Liver (tissue), 9 donors: ENCODE measurements around the gene HMSD. TPM values are rescaled to one million over a fixed set of nuclear protein-coding genes. Genes with fewer than 3 reads are reported as not detected.
"Not testable (repeated sequence)": the region's sequence is repeated elsewhere in the genome, so short reads cannot be mapped to it uniquely, and the experiment has no call there.

Experiments used
- DNase-seq: peaks from one replicate; pipeline ENCODE4 v3.0.0-alpha.2; 2017; ENCODE audit warnings: low spot score
- H3K27ac ChIP-seq, 2 donors: one replicate each; pipeline ENCODE4 v1.7.0; 2013; ENCODE audit warnings: inconsistent platforms in 2 of 2, low read length in 2 of 2, control low read depth in 1 of 2, low read depth in 1 of 2, mild to moderate bottlenecking in 1 of 2
- H3K27me3 ChIP-seq, 4 donors: one replicate each; pipeline versions ENCODE4 v1.6.1 to v1.7.0; 2013; ENCODE audit warnings: low read length in 3 of 4, inconsistent platforms in 1 of 4, mild to moderate bottlenecking in 1 of 4, moderate library complexity in 1 of 4; ENCODE audit not compliant: control insufficient read depth in 4 of 4, insufficient read depth in 4 of 4
- H3K36me3 ChIP-seq, 4 donors: one replicate each; pipeline versions ENCODE4 v1.6.1 to v1.7.0; 2013; ENCODE audit warnings: low read length in 3 of 4, mild to moderate bottlenecking in 3 of 4, low read depth in 1 of 4, moderate library complexity in 1 of 4; ENCODE audit not compliant: control insufficient read depth in 4 of 4, insufficient read depth in 3 of 4
- H3K4me1 ChIP-seq, 4 donors: one replicate each; pipeline versions ENCODE4 v1.6.1 to v1.7.0; 2013; ENCODE audit warnings: low read length in 3 of 4, mild to moderate bottlenecking in 3 of 4, moderate library complexity in 1 of 4; ENCODE audit not compliant: control insufficient read depth in 4 of 4, insufficient read depth in 4 of 4
- H3K4me3 ChIP-seq, 3 donors: one replicate each; pipeline versions ENCODE4 v1.6.1 to v1.7.0; 2013; ENCODE audit warnings: low read length in 3 of 3, control low read depth in 1 of 3, low read depth in 1 of 3, mild to moderate bottlenecking in 1 of 3
- H3K9ac ChIP-seq, 2 donors: one replicate each; pipeline ENCODE4 v1.7.0; 2013; ENCODE audit warnings: low read length in 2 of 2, mild to moderate bottlenecking in 2 of 2, moderate library complexity in 2 of 2, control low read depth in 1 of 2, low read depth in 1 of 2
- H3K9me3 ChIP-seq, 4 donors: one replicate each; pipeline versions ENCODE4 v1.6.1 to v1.7.0; 2013; ENCODE audit warnings: low read length in 3 of 4; ENCODE audit not compliant: control insufficient read depth in 4 of 4
- FOXA1 ChIP-seq: IDR thresholded peaks from 2 replicates; pipeline ENCODE4 v1.6.1; 2016; ENCODE audit warnings: antibody characterized with exemption
- HNF4A ChIP-seq, 2 donors: conservative IDR thresholded peaks; 2 replicates each; pipeline ENCODE4 v1.6.1; 2016; ENCODE audit warnings: antibody characterized with exemption in 2 of 2, mild to moderate bottlenecking in 2 of 2
- HNF4G ChIP-seq: IDR thresholded peaks from 2 replicates; pipeline ENCODE4 v1.6.1; 2016; ENCODE audit warnings: antibody characterized with exemption
- JUND ChIP-seq, 2 donors: IDR thresholded peaks; 2 replicates each; pipeline ENCODE4 v1.6.1; 2016; ENCODE audit warnings: antibody characterized with exemption in 2 of 2
- RAD21 ChIP-seq, 2 donors: IDR thresholded peaks; 2 replicates each; pipeline ENCODE4 v1.6.1; 2016; ENCODE audit warnings: antibody characterized with exemption in 2 of 2, mild to moderate bottlenecking in 2 of 2
- RXRA ChIP-seq, 2 donors: IDR thresholded peaks; 2 replicates each; pipeline ENCODE4 v1.6.1; 2017 to 2018; ENCODE audit warnings: antibody characterized with exemption in 2 of 2, mild to moderate bottlenecking in 1 of 2
- SP1 ChIP-seq: IDR thresholded peaks from 2 replicates; pipeline ENCODE4 v1.6.1; 2018; ENCODE audit warnings: antibody characterized with exemption, mild to moderate bottlenecking
- TAF1 ChIP-seq: conservative IDR thresholded peaks from 2 replicates; pipeline ENCODE4 v1.6.1; 2016; ENCODE audit warnings: antibody characterized with exemption, mild to moderate bottlenecking
- YY1 ChIP-seq: IDR thresholded peaks from 2 replicates; pipeline ENCODE4 v1.6.1; 2016; ENCODE audit warnings: antibody characterized with exemption, mild to moderate bottlenecking
- WGBS: extraction: QIAGEN DNeasy Blood & Tissue Kit; methylation state at CpG from one replicate; pipeline ENCODE4 v1.1.7; 2013; 5-methylcytosine and 5-hydroxymethylcytosine counted together
- polyA plus RNA-seq, 2 donors: library from polyadenylated mRNA; stranded (reverse) in 1 of 2; unstranded in 1 of 2; fragments of 200-250 nt in 1 of 2; fragments of >200 nt in 1 of 2; fragmentation: Nextera tagmentation in 1 of 2; extraction: Ambion mirVana in 1 of 2; gene quantifications; one replicate each; pipeline versions ENCODE4 v1.2.1 to v1.2.3, GENCODE V29; 2013 to 2015
- total RNA-seq, 2 donors: library from RNA; depleted of rRNA; stranded (reverse); fragments of >200 nt; gene quantifications; one replicate each; pipeline ENCODE4 v1.2.3, GENCODE V29; 2014
- TF ChIP-seq, protein P1 (sequence below): IDR thresholded peaks from 2 replicates; pipeline ENCODE4 v1.6.1; 2016; ENCODE audit warnings: antibody characterized with exemption, mild to moderate bottlenecking
- TF ChIP-seq, protein P2 (sequence below): fragments of 150-350 bp; IDR thresholded peaks from 2 replicates; pipeline ENCODE4 v1.5.1; 2017; ENCODE audit warnings: improper control_type of control experiment, low read depth, low read length; ENCODE audit not compliant: missing input control
- TF ChIP-seq, protein P3 (sequence below): IDR thresholded peaks from 2 replicates; pipeline ENCODE4 v1.6.1; 2016; ENCODE audit warnings: antibody characterized with exemption
- TF ChIP-seq, protein P4 (sequence below): IDR thresholded peaks from 2 replicates; pipeline ENCODE4 v1.6.1; 2016; ENCODE audit warnings: antibody characterized with exemption
- donor health status: healthy.
- donor health status: healthy.
- donor health status: healthy.
- donor health status: healthy.
- donor health status: healthy.

The HMSD gene
- total and polyA plus RNA-seq, 4 donors, result 0.13 to 0.28 (median 0.14) TPM; not detected in 1

DNA sequence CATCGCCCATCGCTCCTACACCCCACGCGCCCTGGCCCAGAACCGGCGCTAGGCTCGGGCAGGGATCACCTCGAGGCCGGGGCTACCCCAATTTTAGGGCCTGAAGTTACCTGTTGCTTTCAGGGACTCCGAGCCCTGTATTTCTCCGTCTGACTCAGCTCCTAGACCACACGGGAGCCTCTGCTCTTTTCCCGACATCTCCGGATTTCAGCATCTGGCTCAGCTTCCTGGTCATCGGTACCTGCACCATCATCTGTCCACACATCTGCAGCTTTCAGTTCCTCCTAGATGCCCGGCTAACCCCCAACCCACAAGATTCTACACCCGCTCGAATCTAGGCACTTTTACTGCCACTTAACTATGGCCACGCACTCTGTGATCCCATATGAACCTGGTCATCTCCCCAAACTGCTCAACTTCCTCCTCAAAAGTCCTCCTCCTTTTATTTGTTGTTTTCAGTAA, 12.1 kb upstream of the HMSD start:
- H3K9me3 ChIP-seq, result no peaks in the 10 kb centered on the region
- no peaks in the 10 kb centered on the region for H3K36me3 ChIP-seq
- 36% methylated on average over 19 of the region's 19 CpGs for WGBS
- H3K27ac ChIP-seq, result no peak overlapping the region
- no peak overlapping the region for H3K9ac ChIP-seq
- no peak for DNase-seq
- peaks cover 0 to 6% (median 0%) of the 10 kb centered on the region in 4 donors for H3K27me3 ChIP-seq
- peak overlapping the region in 1 of 3 donors; percentile 41 for H3K4me3 ChIP-seq
- peaks cover 0 to 10% (median 2%) of the 10 kb centered on the region in 4 donors for H3K4me1 ChIP-seq
- no peak for TF ChIP-seq JUND (IDR thresholded peaks at IDR 0.05)
- TF ChIP-seq SP1, result no peak
- TF ChIP-seq RXRA (IDR thresholded peaks at IDR 0.05), result no peak

DNA sequence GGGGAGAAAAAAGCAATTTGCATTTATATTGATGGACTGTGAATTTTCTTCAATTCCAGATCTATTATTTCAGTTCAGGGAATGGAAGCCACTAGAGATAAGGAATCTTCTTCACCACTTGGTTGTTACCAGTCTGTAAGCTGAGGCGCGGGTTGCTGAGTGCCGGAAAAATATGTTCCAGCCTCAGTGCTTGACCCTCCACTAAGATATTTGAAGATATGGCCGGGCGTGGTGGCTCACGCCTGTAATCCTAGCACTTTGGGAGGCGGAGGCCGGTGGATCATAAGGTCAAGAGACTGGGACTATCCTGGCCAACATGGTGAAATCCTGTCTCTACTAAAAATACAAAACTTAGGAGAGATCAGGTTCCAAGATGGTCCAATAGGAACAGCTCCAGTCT, 9.1 kb upstream of the HMSD start:
- peaks cover 0 to 10% (median 2%) of the 10 kb centered on the region in 4 donors for H3K4me1 ChIP-seq
- 94% methylated on average over 8 of the region's 8 CpGs for WGBS
- H3K27me3 ChIP-seq, result peaks cover 0 to 6% (median 0%) of the 10 kb centered on the region in 4 donors
- no peak overlapping the region for H3K27ac ChIP-seq
- TF ChIP-seq RXRA (IDR thresholded peaks at IDR 0.05), result no peak
- TF ChIP-seq, protein P1, sequence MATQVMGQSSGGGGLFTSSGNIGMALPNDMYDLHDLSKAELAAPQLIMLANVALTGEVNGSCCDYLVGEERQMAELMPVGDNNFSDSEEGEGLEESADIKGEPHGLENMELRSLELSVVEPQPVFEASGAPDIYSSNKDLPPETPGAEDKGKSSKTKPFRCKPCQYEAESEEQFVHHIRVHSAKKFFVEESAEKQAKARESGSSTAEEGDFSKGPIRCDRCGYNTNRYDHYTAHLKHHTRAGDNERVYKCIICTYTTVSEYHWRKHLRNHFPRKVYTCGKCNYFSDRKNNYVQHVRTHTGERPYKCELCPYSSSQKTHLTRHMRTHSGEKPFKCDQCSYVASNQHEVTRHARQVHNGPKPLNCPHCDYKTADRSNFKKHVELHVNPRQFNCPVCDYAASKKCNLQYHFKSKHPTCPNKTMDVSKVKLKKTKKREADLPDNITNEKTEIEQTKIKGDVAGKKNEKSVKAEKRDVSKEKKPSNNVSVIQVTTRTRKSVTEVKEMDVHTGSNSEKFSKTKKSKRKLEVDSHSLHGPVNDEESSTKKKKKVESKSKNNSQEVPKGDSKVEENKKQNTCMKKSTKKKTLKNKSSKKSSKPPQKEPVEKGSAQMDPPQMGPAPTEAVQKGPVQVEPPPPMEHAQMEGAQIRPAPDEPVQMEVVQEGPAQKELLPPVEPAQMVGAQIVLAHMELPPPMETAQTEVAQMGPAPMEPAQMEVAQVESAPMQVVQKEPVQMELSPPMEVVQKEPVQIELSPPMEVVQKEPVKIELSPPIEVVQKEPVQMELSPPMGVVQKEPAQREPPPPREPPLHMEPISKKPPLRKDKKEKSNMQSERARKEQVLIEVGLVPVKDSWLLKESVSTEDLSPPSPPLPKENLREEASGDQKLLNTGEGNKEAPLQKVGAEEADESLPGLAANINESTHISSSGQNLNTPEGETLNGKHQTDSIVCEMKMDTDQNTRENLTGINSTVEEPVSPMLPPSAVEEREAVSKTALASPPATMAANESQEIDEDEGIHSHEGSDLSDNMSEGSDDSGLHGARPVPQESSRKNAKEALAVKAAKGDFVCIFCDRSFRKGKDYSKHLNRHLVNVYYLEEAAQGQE, result no peak
- TF ChIP-seq SP1, result no peak
- no peak for TF ChIP-seq FOXA1
- no peak for TF ChIP-seq TAF1
- TF ChIP-seq HNF4G, result no peak
- TF ChIP-seq JUND (IDR thresholded peaks at IDR 0.05), result no peak
- TF ChIP-seq, protein P2, sequence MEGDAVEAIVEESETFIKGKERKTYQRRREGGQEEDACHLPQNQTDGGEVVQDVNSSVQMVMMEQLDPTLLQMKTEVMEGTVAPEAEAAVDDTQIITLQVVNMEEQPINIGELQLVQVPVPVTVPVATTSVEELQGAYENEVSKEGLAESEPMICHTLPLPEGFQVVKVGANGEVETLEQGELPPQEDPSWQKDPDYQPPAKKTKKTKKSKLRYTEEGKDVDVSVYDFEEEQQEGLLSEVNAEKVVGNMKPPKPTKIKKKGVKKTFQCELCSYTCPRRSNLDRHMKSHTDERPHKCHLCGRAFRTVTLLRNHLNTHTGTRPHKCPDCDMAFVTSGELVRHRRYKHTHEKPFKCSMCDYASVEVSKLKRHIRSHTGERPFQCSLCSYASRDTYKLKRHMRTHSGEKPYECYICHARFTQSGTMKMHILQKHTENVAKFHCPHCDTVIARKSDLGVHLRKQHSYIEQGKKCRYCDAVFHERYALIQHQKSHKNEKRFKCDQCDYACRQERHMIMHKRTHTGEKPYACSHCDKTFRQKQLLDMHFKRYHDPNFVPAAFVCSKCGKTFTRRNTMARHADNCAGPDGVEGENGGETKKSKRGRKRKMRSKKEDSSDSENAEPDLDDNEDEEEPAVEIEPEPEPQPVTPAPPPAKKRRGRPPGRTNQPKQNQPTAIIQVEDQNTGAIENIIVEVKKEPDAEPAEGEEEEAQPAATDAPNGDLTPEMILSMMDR, result no peak
- no peak for TF ChIP-seq HNF4A (conservative IDR thresholded peaks at IDR 0.05)
- TF ChIP-seq RAD21 (IDR thresholded peaks at IDR 0.05), result no peak
- TF ChIP-seq, protein P3, sequence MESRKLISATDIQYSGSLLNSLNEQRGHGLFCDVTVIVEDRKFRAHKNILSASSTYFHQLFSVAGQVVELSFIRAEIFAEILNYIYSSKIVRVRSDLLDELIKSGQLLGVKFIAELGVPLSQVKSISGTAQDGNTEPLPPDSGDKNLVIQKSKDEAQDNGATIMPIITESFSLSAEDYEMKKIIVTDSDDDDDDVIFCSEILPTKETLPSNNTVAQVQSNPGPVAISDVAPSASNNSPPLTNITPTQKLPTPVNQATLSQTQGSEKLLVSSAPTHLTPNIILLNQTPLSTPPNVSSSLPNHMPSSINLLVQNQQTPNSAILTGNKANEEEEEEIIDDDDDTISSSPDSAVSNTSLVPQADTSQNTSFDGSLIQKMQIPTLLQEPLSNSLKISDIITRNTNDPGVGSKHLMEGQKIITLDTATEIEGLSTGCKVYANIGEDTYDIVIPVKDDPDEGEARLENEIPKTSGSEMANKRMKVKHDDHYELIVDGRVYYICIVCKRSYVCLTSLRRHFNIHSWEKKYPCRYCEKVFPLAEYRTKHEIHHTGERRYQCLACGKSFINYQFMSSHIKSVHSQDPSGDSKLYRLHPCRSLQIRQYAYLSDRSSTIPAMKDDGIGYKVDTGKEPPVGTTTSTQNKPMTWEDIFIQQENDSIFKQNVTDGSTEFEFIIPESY, result no peak
- no peak for TF ChIP-seq YY1
- TF ChIP-seq, protein P4, sequence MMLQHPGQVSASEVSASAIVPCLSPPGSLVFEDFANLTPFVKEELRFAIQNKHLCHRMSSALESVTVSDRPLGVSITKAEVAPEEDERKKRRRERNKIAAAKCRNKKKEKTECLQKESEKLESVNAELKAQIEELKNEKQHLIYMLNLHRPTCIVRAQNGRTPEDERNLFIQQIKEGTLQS, result no peak
- no peak overlapping the region for H3K4me3 ChIP-seq
- DNase-seq, result no peak
- H3K9ac ChIP-seq, result no peak overlapping the region
- H3K9me3 ChIP-seq, result no peaks in the 10 kb centered on the region
- no peaks in the 10 kb centered on the region for H3K36me3 ChIP-seq

DNA sequence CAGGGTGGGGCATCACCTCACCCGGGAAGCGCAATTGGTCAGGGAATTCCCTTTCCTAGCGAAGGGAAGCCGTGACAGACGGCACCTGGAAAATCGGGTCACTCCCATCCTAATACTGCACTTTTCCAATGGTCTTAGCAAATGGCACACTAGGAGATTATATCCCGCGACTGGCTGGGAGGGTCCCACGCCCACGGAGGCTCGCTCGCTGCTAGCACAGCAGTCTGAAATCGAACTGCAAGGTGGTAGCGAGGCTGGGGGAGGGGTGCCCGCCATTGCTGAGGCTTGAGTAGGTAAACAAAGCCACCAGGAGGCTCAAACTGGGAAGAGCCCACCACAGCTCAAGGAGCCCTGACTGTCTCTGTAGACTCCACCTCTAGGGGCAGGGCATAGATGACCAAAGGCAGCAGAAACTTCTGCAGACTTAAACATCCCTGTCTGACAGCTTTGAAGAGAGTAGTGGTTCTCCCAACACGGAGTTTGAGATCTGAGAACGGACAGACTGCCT, 8.5 kb upstream of the HMSD start:
- not testable (repeated sequence) for H3K27ac ChIP-seq, H3K36me3 ChIP-seq, H3K4me3 ChIP-seq, H3K9me3 ChIP-seq, H3K4me1 ChIP-seq, H3K9ac ChIP-seq, H3K27me3 ChIP-seq, DNase-seq
- 77% methylated on average over 17 of the region's 17 CpGs for WGBS
